ENCODE measurements around the gene LIME1. TPM values are rescaled to one million over a fixed set of nuclear protein-coding genes. Genes with fewer than 3 reads are reported as not detected.

The LIME1 gene

Small RNA genes within 50 kb of the gene (small RNA-seq; reads per million reads assigned to genes)
- gene LIME1 (ENCODE audit: insufficient read depth) = not detected
- not detected for gene TNFRSF6B (ENCODE audit: insufficient read depth)

Data from neuronal stem cell (in vitro differentiated cells).